AG09319 (cell line): ENCODE results near the gene POU3F3.

Experiments
- DNase-seq: peaks from one replicate; pipeline ENCODE4 v3.0.0-alpha.2; 2010; ENCODE audit warnings: low read depth; ENCODE audit errors: extremely low read depth
- CTCF ChIP-seq: IDR thresholded peaks from 2 replicates; pipeline ENCODE4 v1.5.1; 2011; ENCODE audit warnings: low read depth, mild to moderate bottlenecking, inconsistent platforms, low read length, moderate library complexity

The POU3F3 gene

GRCh38 chr2:104885119-104885782 is 31.3 kb downstream of the POU3F3 start:
- no peak for DNase-seq
- TF ChIP-seq CTCF, result no peak

GRCh38 chr2:104887676-104888075 is 33.8 kb downstream of the POU3F3 start:
- no peak for DNase-seq
- TF ChIP-seq CTCF, result no peak

GRCh38 chr2:104888489-104889258 is 34.8 kb downstream of the POU3F3 start:
- no peak for DNase-seq
- no peak for TF ChIP-seq CTCF

- DNase-seq, result no peak
- TF ChIP-seq CTCF, result no peak
These were observed 35.5 kb downstream of the POU3F3 start for GRCh38 chr2:104889291-104889959.

DNA sequence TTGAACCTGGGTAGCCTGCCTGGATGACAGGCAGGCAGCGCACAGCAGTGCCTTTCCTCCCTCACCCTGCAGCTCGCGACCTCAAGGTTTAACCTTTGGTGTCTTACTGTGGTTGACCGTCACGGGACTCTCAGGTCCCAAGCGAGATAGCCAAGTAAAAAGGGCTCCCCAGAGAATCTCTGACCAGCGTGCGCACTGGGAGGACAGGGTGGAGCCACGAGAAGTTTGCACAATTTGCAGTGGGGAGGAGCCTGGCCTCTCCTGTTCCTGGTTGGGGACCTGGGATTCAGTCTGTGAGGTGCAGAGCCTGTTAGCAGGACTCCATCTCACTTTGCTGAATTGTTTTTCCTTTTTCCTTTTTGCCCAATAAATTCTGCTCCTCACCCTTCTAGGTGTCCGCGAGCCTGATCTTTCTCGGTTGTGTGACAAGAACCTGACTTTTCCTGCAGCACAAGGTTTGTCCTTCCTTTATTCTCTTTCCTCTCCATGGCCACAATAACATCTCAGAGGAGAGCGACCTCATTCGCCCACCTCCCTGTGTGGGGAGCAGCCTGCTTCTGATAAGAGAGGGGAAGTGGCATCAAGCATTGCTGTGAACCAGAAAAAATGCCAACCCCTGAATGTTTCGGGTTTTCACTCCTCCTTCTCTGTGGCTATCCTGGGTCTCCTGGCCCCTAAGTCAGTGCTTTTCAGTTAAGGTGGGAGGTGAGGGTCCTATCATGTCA is 36.2 kb downstream of the POU3F3 start:
- TF ChIP-seq CTCF, result no peak
- no peak for DNase-seq

DNA sequence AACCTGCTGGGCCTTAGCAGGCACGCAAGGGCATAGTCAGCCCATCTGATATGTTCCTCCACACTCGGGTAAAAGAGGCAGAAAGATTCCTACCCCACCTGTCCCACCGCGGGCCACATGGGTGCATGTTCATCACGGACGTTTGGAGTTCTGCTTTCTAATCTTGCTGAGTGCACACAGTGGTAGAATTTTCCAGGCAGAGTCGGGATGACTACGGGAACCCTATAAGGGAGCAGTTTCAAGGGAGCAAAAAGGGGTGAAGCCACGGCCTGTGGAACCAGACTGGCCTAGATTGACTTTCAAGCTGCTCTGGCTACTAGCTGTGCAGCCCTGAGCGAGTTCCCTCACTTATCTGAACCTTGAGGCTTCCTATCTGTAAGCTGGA is 36.8 kb downstream of the POU3F3 start:
- DNase-seq, result no peak
- TF ChIP-seq CTCF, result no peak
